AG04449 (cell line): Measurements from ENCODE around the gene POU5F1.

Experiments
- CTCF ChIA-PET: fragments of 350-600 bp; formaldehyde crosslinking; extraction: SDS; loops from one replicate; lab custom pipeline; 2021; ENCODE audit warnings: antibody characterized with exemption; lab: Yijun Ruan, JAX
- POLR2A ChIA-PET: fragments of 400-600, 350-600 bp; formaldehyde crosslinking; extraction: SDS; loops from one replicate; lab custom pipeline; 2020; ENCODE audit warnings: antibody characterized with exemption, inconsistent platforms; lab: Yijun Ruan, JAX
- DNase-seq: peaks from one replicate; pipeline ENCODE4 v3.0.0-alpha.2; 2010; ENCODE audit warnings: low read depth, low spot score
- H3K4me3 ChIP-seq: 2 replicates; pipeline ENCODE4 v1.5.1; 2011; ENCODE audit warnings: low read depth, mild to moderate bottlenecking, control low read depth, low read length
- TF ChIP-seq, protein P1 (sequence below): IDR thresholded peaks from one replicate; pipeline ENCODE4 v1.5.1; 2011; ENCODE audit warnings: mild to moderate bottlenecking, moderate library complexity, low read length, control low read depth, inconsistent platforms; ENCODE audit not compliant: insufficient read depth; ENCODE audit errors: missing control alignments

POU5F1 gene

DNA sequence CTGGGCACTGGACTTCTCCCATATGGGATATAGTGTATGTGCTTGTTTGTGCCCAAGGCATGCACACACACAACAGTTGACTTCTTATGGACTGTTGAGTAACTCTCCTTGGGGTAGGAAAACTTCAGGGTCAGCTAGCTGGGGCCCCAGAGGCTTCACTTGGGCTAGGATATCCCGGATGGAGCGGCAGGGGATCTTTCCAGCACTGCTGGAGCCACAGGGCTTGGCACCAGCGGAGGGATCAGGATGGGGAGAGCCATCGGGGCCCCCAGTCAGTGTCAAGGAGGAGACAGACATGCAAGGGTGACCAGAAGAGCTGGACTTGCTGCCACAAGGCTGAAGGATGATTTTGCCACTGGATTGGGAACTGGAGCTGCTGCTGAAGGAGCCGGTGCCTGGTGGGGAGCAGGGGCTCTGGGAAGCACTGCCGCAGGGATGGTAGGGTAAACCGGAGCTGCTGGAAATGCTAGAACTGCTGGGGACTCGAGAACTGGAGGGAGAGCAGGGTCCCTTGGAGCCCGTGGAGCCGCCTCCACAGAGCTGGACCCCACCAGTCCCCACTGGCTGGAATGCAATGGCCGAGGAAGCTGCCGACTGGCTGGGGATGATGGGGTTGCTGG lies 54.4 kb downstream of the POU5F1 start:
- POLR2A ChIA-PET, result no interaction called here
- no peak for DNase-seq
- TF ChIP-seq, protein P1, sequence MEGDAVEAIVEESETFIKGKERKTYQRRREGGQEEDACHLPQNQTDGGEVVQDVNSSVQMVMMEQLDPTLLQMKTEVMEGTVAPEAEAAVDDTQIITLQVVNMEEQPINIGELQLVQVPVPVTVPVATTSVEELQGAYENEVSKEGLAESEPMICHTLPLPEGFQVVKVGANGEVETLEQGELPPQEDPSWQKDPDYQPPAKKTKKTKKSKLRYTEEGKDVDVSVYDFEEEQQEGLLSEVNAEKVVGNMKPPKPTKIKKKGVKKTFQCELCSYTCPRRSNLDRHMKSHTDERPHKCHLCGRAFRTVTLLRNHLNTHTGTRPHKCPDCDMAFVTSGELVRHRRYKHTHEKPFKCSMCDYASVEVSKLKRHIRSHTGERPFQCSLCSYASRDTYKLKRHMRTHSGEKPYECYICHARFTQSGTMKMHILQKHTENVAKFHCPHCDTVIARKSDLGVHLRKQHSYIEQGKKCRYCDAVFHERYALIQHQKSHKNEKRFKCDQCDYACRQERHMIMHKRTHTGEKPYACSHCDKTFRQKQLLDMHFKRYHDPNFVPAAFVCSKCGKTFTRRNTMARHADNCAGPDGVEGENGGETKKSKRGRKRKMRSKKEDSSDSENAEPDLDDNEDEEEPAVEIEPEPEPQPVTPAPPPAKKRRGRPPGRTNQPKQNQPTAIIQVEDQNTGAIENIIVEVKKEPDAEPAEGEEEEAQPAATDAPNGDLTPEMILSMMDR, result no peak
- CTCF ChIA-PET, result interaction anchor here (0.6 to 11.8 kb wide), 14 partner anchors 12 to 437 kb away, joined by 3 to 162 read pairs (median 4); partner anchors contain the start of genes TCF19 and VARS2
- H3K4me3 ChIP-seq, result no peak overlapping the region

GRCh38 chr6:31114970-31115849 lies 55.3 kb downstream of the POU5F1 start:
- ChIA-PET POLR2A (interaction anchor here (0.6 to 0.8 kb wide), 2 partner anchors 61 to 715 kb away, joined by 3 read pairs; no protein-coding TSS in a partner anchor), CTCF (interaction anchor here (0.6 to 11.8 kb wide), 17 partner anchors 13 to 436 kb away, joined by 3 to 162 read pairs (median 5); partner anchors contain the start of genes TCF19 and VARS2)
- TF ChIP-seq, protein P1, result peak; percentile 35
- H3K4me3 ChIP-seq, result peak overlapping the region; percentile 25
- no peak for DNase-seq

DNA sequence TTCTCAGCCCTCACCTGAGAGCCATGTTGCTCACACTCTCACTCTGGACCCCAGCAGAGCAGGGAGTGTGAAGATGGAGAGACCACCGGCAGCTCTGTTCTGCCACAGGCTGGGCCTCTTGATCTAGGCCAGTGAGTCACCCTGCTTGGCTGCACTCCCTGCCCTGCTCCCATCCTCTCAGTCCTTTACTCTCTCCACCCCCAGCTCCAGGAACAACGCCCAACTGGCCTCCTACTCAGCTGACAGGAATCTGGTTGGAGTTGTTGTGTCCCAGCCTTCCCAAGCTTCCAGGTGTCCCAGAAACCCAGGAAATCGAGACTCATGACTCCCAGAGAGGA lies 56.0 kb downstream of the POU5F1 start, which contains the start of gene PSORS1C1:
Gene PSORS1C1, plus strand, starts transcription at position 260 of the 338 bp plus-strand sequence. CDS start 14,833 bp downstream, outside the sequence.
- H3K4me3 ChIP-seq, result peak within 1 kb of the TSS; percentile 25
- peak; percentile 73 for DNase-seq
- ChIA-PET POLR2A (interaction anchor here (0.6 kb wide), 1 partner anchor 715 kb away, joined by 3 read pairs; no protein-coding TSS in a partner anchor), CTCF (interaction anchor here (1.1 to 11.8 kb wide), 11 partner anchors 14 to 288 kb away, joined by 3 to 162 read pairs (median 8); partner anchors contain the start of gene VARS2)
- TF ChIP-seq, protein P1, result no peak
